ENCODE results near the gene DOCK6.

DOCK6 gene

GRCh38 chr19:11264452-11265176, 2.3 kb upstream of the DOCK6 start:
- Mint-ChIP-seq H3K27me3 (peaks cover 91% of the 10 kb centered on the region), H3K4me1 (ENCODE audit: low read depth) (peaks cover 10% of the 10 kb centered on the region), H3K27ac (no peak overlapping the region), H3K36me3 (ENCODE audit: low read depth) (no peaks in the 10 kb centered on the region), H3K9me3 (no peaks in the 10 kb centered on the region), H3K4me3 (no peak overlapping the region)
- intact Hi-C loops (cut with micrococcal nuclease): no loop called here

GRCh38 chr19:11263726-11264125, 1.4 kb upstream of the DOCK6 start:
- Mint-ChIP-seq H3K4me3 (no peak overlapping the region), H3K27me3 (peaks cover 86% of the 10 kb centered on the region), H3K36me3 (ENCODE audit: low read depth) (no peaks in the 10 kb centered on the region), H3K27ac (no peak overlapping the region), H3K4me1 (ENCODE audit: low read depth) (peaks cover 8% of the 10 kb centered on the region), H3K9me3 (no peaks in the 10 kb centered on the region)
- intact Hi-C loops (cut with micrococcal nuclease): no loop called here

- Mint-ChIP-seq H3K4me3 (peak overlapping the region; percentile 73), H3K27me3 (peaks cover 70% of the 10 kb centered on the region), H3K4me1 (ENCODE audit: low read depth) (peaks cover 6% of the 10 kb centered on the region), H3K9me3 (no peaks in the 10 kb centered on the region), H3K36me3 (ENCODE audit: low read depth) (no peaks in the 10 kb centered on the region), H3K27ac (no peak overlapping the region)
- intact Hi-C loops (cut with micrococcal nuclease): no loop called here
These were observed 823 bp downstream of the DOCK6 start for GRCh38 chr19:11261431-11261970.

- Mint-ChIP-seq H3K4me3 (no peak overlapping the region), H3K27me3 (peaks cover 69% of the 10 kb centered on the region), H3K36me3 (ENCODE audit: low read depth) (no peaks in the 10 kb centered on the region), H3K4me1 (ENCODE audit: low read depth) (peaks cover 6% of the 10 kb centered on the region), H3K9me3 (no peaks in the 10 kb centered on the region), H3K27ac (no peak overlapping the region)
- intact Hi-C loops (cut with micrococcal nuclease): no loop called here
These were observed 1.3 kb downstream of the DOCK6 start for GRCh38 chr19:11260996-11261395.

- Mint-ChIP-seq H3K36me3 (ENCODE audit: low read depth) (no peaks in the 10 kb centered on the region), H3K9me3 (no peaks in the 10 kb centered on the region), H3K27me3 (peaks cover 61% of the 10 kb centered on the region), H3K4me1 (ENCODE audit: low read depth) (peaks cover 6% of the 10 kb centered on the region), H3K27ac (no peak overlapping the region), H3K4me3 (no peak overlapping the region)
- intact Hi-C loops (cut with micrococcal nuclease): no loop called here
These were observed 4.4 kb downstream of the DOCK6 start for GRCh38 chr19:11257846-11258380.

- Mint-ChIP-seq H3K36me3 (ENCODE audit: low read depth) (no peaks in the 10 kb centered on the region), H3K4me1 (ENCODE audit: low read depth) (no peaks in the 10 kb centered on the region), H3K27me3 (peaks cover 54% of the 10 kb centered on the region), H3K27ac (no peak overlapping the region), H3K9me3 (no peaks in the 10 kb centered on the region), H3K4me3 (no peak overlapping the region)
- intact Hi-C loops (cut with micrococcal nuclease): no loop called here
These were observed 6.1 kb downstream of the DOCK6 start for GRCh38 chr19:11256189-11256588.

- no peak overlapping the region for H3K27ac Mint-ChIP-seq
- intact Hi-C loops (cut with micrococcal nuclease): no loop called here
These were observed 7.7 kb downstream of the DOCK6 start for GRCh38 chr19:11254666-11255065.

GRCh38 chr19:11252665-11253355, 9.5 kb downstream of the DOCK6 start:
- Mint-ChIP-seq H3K4me3 (no peak overlapping the region), H3K27ac (no peak overlapping the region), H3K9me3 (no peaks in the 10 kb centered on the region), H3K27me3 (peaks cover 35% of the 10 kb centered on the region), H3K36me3 (ENCODE audit: low read depth) (no peaks in the 10 kb centered on the region), H3K4me1 (ENCODE audit: low read depth) (no peaks in the 10 kb centered on the region)
- intact Hi-C loops (cut with micrococcal nuclease): no loop called here

More at GRCh38 chr19:11254666-11255065, 7.7 kb downstream of the DOCK6 start:
- H3K36me3 Mint-ChIP-seq (ENCODE audit: low read depth): no peaks in the 10 kb centered on the region
- no peak overlapping the region for H3K4me3 Mint-ChIP-seq
- no peaks in the 10 kb centered on the region for H3K4me1 Mint-ChIP-seq (ENCODE audit: low read depth)
- H3K9me3 Mint-ChIP-seq: no peaks in the 10 kb centered on the region
- H3K27me3 Mint-ChIP-seq: peaks cover 40% of the 10 kb centered on the region

- Mint-ChIP-seq H3K27me3 (peaks cover 36% of the 10 kb centered on the region), H3K4me3 (no peak overlapping the region), H3K4me1 (ENCODE audit: low read depth) (no peaks in the 10 kb centered on the region), H3K27ac (no peak overlapping the region), H3K36me3 (ENCODE audit: low read depth) (no peaks in the 10 kb centered on the region), H3K9me3 (no peaks in the 10 kb centered on the region)
- intact Hi-C loops (cut with micrococcal nuclease): no loop called here
These were observed 10.5 kb downstream of the DOCK6 start for GRCh38 chr19:11251650-11252314.

GRCh38 chr19:11251217-11251616, 11.1 kb downstream of the DOCK6 start:
- Mint-ChIP-seq H3K9me3 (no peaks in the 10 kb centered on the region), H3K36me3 (ENCODE audit: low read depth) (no peaks in the 10 kb centered on the region), H3K4me3 (no peak overlapping the region), H3K4me1 (ENCODE audit: low read depth) (no peaks in the 10 kb centered on the region), H3K27me3 (peaks cover 39% of the 10 kb centered on the region), H3K27ac (no peak overlapping the region)
- intact Hi-C loops (cut with micrococcal nuclease): no loop called here

GRCh38 chr19:11248852-11249251, 13.5 kb downstream of the DOCK6 start:
- H3K27ac Mint-ChIP-seq: no peak overlapping the region
- H3K9me3 Mint-ChIP-seq: no peaks in the 10 kb centered on the region
- peaks cover 31% of the 10 kb centered on the region for H3K27me3 Mint-ChIP-seq
- H3K36me3 Mint-ChIP-seq (ENCODE audit: low read depth): no peaks in the 10 kb centered on the region
- H3K4me1 Mint-ChIP-seq (ENCODE audit: low read depth): peaks cover 2% of the 10 kb centered on the region
- no peak overlapping the region for H3K4me3 Mint-ChIP-seq
- intact Hi-C loops (cut with micrococcal nuclease): loop anchor here (10.0 kb wide), 1 partner anchor 196 kb away; no protein-coding TSS in a partner anchor

GRCh38 chr19:11247934-11248333, 14.4 kb downstream of the DOCK6 start:
- H3K27me3 Mint-ChIP-seq: peaks cover 33% of the 10 kb centered on the region
- intact Hi-C loops (cut with micrococcal nuclease): loop anchor here (10.0 kb wide), 1 partner anchor 197 kb away; no protein-coding TSS in a partner anchor
- no peak overlapping the region for H3K27ac Mint-ChIP-seq
- H3K36me3 Mint-ChIP-seq (ENCODE audit: low read depth): no peaks in the 10 kb centered on the region
- H3K4me1 Mint-ChIP-seq (ENCODE audit: low read depth): peaks cover 11% of the 10 kb centered on the region
- no peak overlapping the region for H3K4me3 Mint-ChIP-seq
- H3K9me3 Mint-ChIP-seq: no peaks in the 10 kb centered on the region

GRCh38 chr19:11247391-11247790, 14.9 kb downstream of the DOCK6 start:
- no peak overlapping the region for H3K27ac Mint-ChIP-seq
- H3K9me3 Mint-ChIP-seq: no peaks in the 10 kb centered on the region
- intact Hi-C loops (cut with micrococcal nuclease): loop anchor here (10.0 kb wide), 1 partner anchor 197 kb away; no protein-coding TSS in a partner anchor
- H3K27me3 Mint-ChIP-seq: peaks cover 33% of the 10 kb centered on the region
- peaks cover 13% of the 10 kb centered on the region for H3K4me1 Mint-ChIP-seq (ENCODE audit: low read depth)
- H3K4me3 Mint-ChIP-seq: no peak overlapping the region
- H3K36me3 Mint-ChIP-seq (ENCODE audit: low read depth): no peaks in the 10 kb centered on the region

Data from dendritic cell treated with granulocyte-macrophage colony-stimulating factor and Interleukin-4, amounts not matched to agents 40 ng/mL and 50 ng/mL, for 4 days (primary cell).